Stimulated activated CD8-positive, alpha-beta memory T cell treated with anti-CD3 and anti-CD28 coated beads, Interleukin-15, amount 100 ng/mL, for 4 hours (primary cell): ENCODE data around the gene CRHBP.

Experiments
- DNase-seq, 2 donors: peaks; one replicate each; pipeline ENCODE4 v3.0.0-alpha.2; 2020; ENCODE audit warnings: low read depth in 2 of 2

The CRHBP gene

GRCh38 chr5:77015938-77016569, 63.2 kb downstream of the CRHBP start:
- DNase-seq: no peak

GRCh38 chr5:77016962-77017361, 64.1 kb downstream of the CRHBP start:
- DNase-seq: no peak

DNA sequence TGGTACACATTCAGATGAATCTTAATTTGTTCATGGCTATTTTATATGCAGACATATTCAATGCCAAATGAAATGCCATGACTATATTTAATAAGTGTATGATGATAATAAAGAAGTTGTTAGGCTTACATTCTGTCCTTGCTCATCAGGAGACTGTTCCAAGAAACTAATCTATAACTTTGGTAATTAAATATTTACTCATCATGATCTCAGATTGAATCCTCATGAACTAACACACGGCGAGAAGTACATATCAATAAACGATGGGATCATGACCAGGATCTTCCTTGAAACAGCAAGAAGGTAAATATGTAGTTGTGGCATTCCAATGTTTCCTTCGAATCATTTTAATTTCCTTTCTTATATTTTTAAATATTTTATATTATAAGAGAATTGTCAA, 64.8 kb downstream of the CRHBP start:
- DNase-seq: no peak
